ENCODE results near the gene SORBS1.

- no peak for TF ChIP-seq PRDM15 (CRISPR knock-in tag; IDR thresholded peaks at IDR 0.05)
- TF ChIP-seq ZNF616 (CRISPR knock-in tag; IDR thresholded peaks at IDR 0.05; ENCODE audit: low read depth) = no peak
- no peak for TF ChIP-seq FOXO1 (CRISPR knock-in tag; IDR thresholded peaks at IDR 0.05)
- no peak for TF ChIP-seq TGIF2 (CRISPR knock-in tag; IDR thresholded peaks at IDR 0.05)
- no peak for TF ChIP-seq PAWR (CRISPR knock-in tag; IDR thresholded peaks at IDR 0.05; ENCODE audit: borderline replicate concordance)
- TF ChIP-seq POGK (CRISPR knock-in tag; conservative IDR thresholded peaks at IDR 0.05) = no peak
- no peak for TF ChIP-seq EP300 (IDR thresholded peaks at IDR 0.05; ENCODE audit: low read depth in 2 of 2, low read length in 2 of 2)
- TF ChIP-seq EP300 (CRISPR knock-in tag; IDR thresholded peaks at IDR 0.05; ENCODE audit: borderline replicate concordance) = no peak
- TF ChIP-seq SRF (IDR thresholded peaks at IDR 0.05; ENCODE audit: low read depth, low read length) = no peak
- TF ChIP-seq EZH2 (conservative IDR thresholded peaks at IDR 0.05; ENCODE audit: low read depth, low read length) = no peak
- TF ChIP-seq CBFB (CRISPR knock-in tag; IDR thresholded peaks at IDR 0.05) = no peak
- no peak for TF ChIP-seq ZSCAN25 (CRISPR knock-in tag; IDR thresholded peaks at IDR 0.05)
These were observed 98.2 kb downstream of the SORBS1 start for GRCh38 chr10:95462740-95463667.
